HEK293T (cell line): ENCODE results near the gene MET.

ENCODE experiments used
- ARNT ChIP-seq: fragments of 450-650 bp; IDR thresholded peaks from 2 replicates; pipeline ENCODE4 v1.6.1; 2017; ENCODE audit warnings: mild to moderate bottlenecking
- BHLHE40 ChIP-seq: fragments of 450-650 bp; IDR thresholded peaks from 2 replicates; pipeline ENCODE4 v1.6.1; 2016; ENCODE audit warnings: mild to moderate bottlenecking, moderate library complexity, borderline replicate concordance
- ELF4 ChIP-seq: fragments of 450-650 bp; IDR thresholded peaks from 2 replicates; pipeline ENCODE4 v1.6.1; 2017; ENCODE audit warnings: antibody characterized with exemption
- FOXA1 ChIP-seq: fragments of 450-650 bp; IDR thresholded peaks from 2 replicates; pipeline ENCODE4 v1.6.1; 2016; ENCODE audit warnings: mild to moderate bottlenecking
- FOXM1 ChIP-seq: fragments of 450-650 bp; IDR thresholded peaks from 2 replicates; pipeline ENCODE4 v1.6.1; 2017; ENCODE audit warnings: mild to moderate bottlenecking, borderline replicate concordance
- SP1 ChIP-seq: fragments of 450-650 bp; IDR thresholded peaks from 2 replicates; pipeline ENCODE4 v1.6.1; 2017
- ZNF384 ChIP-seq: fragments of 450-650 bp; IDR thresholded peaks from 2 replicates; pipeline ENCODE4 v1.6.1; 2016
- TF ChIP-seq, protein P1 (sequence below): fragments of 450-650 bp; IDR thresholded peaks from 2 replicates; pipeline ENCODE4 v1.6.1; 2016

DNA sequence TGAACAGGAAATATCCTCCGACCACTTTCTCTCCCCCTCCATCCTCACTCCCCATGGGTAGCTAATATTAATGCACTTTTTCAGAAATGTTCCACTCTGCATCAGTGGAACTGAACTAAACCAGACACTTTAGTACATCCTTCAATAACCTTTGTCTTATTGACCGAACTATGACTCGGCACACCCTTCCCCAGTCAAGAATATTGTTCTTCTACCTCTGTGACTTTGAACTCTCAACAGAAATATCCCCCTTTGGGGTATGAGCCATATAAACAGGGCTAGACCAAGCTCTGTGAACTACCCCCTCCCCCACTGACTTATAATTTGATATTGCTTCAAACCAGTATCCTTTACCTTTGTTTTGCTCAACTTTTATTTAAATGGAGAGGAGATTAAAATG, 132.5 kb downstream of the MET start:
- TF ChIP-seq ELF4 = no peak
- TF ChIP-seq FOXA1 = no peak
- TF ChIP-seq, protein P1, sequence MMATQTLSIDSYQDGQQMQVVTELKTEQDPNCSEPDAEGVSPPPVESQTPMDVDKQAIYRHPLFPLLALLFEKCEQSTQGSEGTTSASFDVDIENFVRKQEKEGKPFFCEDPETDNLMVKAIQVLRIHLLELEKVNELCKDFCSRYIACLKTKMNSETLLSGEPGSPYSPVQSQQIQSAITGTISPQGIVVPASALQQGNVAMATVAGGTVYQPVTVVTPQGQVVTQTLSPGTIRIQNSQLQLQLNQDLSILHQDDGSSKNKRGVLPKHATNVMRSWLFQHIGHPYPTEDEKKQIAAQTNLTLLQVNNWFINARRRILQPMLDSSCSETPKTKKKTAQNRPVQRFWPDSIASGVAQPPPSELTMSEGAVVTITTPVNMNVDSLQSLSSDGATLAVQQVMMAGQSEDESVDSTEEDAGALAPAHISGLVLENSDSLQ = no peak
- TF ChIP-seq ARNT = no peak
- no peak for TF ChIP-seq SP1
- TF ChIP-seq ZNF384 = no peak
- TF ChIP-seq BHLHE40 = no peak
- TF ChIP-seq FOXM1 = no peak
